ENCODE data around the gene PHYHD1. TPM values are rescaled to one million over a fixed set of nuclear protein-coding genes. Genes with fewer than 3 reads are reported as not detected.

PHYHD1 gene
- total and polyA plus RNA-seq, 2 of the 13 experiments (the other 11 are each of a cell fraction or from before 2014, with no cell fraction given): 10.6 to 25.3 TPM

GRCh38 chr9:128881884-128882676, 38.7 kb upstream of the PHYHD1 start, which contains the start of the genes KYAT1 and LRRC8A (continued):
- TF ChIP-seq, protein P1, sequence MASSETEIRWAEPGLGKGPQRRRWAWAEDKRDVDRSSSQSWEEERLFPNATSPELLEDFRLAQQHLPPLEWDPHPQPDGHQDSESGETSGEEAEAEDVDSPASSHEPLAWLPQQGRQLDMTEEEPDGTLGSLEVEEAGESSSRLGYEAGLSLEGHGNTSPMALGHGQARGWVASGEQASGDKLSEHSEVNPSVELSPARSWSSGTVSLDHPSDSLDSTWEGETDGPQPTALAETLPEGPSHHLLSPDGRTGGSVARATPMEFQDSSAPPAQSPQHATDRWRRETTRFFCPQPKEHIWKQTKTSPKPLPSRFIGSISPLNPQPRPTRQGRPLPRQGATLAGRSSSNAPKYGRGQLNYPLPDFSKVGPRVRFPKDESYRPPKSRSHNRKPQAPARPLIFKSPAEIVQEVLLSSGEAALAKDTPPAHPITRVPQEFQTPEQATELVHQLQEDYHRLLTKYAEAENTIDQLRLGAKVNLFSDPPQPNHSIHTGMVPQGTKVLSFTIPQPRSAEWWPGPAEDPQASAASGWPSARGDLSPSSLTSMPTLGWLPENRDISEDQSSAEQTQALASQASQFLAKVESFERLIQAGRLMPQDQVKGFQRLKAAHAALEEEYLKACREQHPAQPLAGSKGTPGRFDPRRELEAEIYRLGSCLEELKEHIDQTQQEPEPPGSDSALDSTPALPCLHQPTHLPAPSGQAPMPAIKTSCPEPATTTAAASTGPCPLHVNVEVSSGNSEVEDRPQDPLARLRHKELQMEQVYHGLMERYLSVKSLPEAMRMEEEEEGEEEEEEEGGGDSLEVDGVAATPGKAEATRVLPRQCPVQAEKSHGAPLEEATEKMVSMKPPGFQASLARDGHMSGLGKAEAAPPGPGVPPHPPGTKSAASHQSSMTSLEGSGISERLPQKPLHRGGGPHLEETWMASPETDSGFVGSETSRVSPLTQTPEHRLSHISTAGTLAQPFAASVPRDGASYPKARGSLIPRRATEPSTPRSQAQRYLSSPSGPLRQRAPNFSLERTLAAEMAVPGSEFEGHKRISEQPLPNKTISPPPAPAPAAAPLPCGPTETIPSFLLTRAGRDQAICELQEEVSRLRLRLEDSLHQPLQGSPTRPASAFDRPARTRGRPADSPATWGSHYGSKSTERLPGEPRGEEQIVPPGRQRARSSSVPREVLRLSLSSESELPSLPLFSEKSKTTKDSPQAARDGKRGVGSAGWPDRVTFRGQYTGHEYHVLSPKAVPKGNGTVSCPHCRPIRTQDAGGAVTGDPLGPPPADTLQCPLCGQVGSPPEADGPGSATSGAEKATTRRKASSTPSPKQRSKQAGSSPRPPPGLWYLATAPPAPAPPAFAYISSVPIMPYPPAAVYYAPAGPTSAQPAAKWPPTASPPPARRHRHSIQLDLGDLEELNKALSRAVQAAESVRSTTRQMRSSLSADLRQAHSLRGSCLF (CRISPR knock-in tag; IDR thresholded peaks at IDR 0.05; ENCODE audit: borderline replicate concordance): no peak
- TF ChIP-seq TFE3 (CRISPR knock-in tag; IDR thresholded peaks at IDR 0.05) (0 out of 2 replicates have a peak, but pooled peaks have one; percentile 32), CREM (IDR thresholded peaks at IDR 0.05) (peak; percentile 93), CREM (CRISPR knock-in tag; IDR thresholded peaks at IDR 0.05) (peak; percentile 46; the same call in 1 of the 2 replicates), ZNF614 (CRISPR knock-in tag; IDR thresholded peaks at IDR 0.05; ENCODE audit: borderline replicate concordance) (peak; percentile 64; the same call in 1 of the 2 replicates), SMYD3 (CRISPR knock-in tag; IDR thresholded peaks at IDR 0.05) (0 out of 2 replicates have a peak, but pooled peaks have one; percentile 11), TOPORS (CRISPR knock-in tag; IDR thresholded peaks at IDR 0.05) (peak; percentile 14; the same call in 1 of the 2 replicates), THAP9 (CRISPR knock-in tag; IDR thresholded peaks at IDR 0.05; ENCODE audit: borderline replicate concordance) (peak; percentile 81; the same call in 1 of the 2 replicates), ARID5B (CRISPR knock-in tag; IDR thresholded peaks at IDR 0.05) (peak; percentile 40; the same call in 1 of the 2 replicates), ZNF274 (CRISPR knock-in tag; IDR thresholded peaks at IDR 0.05) (0 out of 2 replicates have a peak, but pooled peaks have one; percentile 63), MXD3 (CRISPR knock-in tag; IDR thresholded peaks at IDR 0.05) (peak; percentile 78; the same call in 1 of the 2 replicates)
- TF ChIP-seq, protein P2, sequence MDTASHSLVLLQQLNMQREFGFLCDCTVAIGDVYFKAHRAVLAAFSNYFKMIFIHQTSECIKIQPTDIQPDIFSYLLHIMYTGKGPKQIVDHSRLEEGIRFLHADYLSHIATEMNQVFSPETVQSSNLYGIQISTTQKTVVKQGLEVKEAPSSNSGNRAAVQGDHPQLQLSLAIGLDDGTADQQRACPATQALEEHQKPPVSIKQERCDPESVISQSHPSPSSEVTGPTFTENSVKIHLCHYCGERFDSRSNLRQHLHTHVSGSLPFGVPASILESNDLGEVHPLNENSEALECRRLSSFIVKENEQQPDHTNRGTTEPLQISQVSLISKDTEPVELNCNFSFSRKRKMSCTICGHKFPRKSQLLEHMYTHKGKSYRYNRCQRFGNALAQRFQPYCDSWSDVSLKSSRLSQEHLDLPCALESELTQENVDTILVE (CRISPR knock-in tag; IDR thresholded peaks at IDR 0.05): peak; percentile 78
